ENCODE data around the gene TAP2. TPM values are rescaled to one million over a fixed set of nuclear protein-coding genes. Genes with fewer than 3 reads are reported as not detected.

Gene TAP2
- total RNA-seq, 1 donor from 2014 or later: 24.2 TPM

DNA sequence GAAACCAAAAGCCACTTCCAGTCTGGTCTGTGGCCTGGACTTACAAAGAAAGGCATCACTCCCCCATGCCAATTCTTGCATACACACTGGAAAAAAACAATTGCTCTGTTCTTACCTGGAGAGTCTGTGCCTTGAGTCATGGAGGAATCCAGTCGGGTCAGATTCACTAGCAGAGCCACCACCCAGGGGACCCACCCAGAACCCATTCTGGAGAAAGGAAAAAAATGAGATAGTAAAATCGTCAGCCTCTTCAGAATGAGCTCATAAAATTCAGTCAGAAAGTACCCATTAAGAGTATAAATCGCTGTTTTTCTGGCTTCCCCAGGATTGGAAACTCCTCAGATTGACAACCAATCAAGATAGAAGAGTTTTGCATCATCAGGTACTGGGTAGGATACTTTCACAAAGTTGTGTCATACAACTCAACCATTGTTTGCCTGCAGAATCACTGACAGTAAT lies 21.8 kb downstream of the TAP2 start, which contains the start of gene HLA-DOB:
HLA-DOB (minus strand) TSS at position 257 of the 459 bp plus-strand sequence; CDS start at position 206, 51 bp downstream.
- no peak for TF ChIP-seq CTCF (IDR thresholded peaks at IDR 0.05; ENCODE audit: unreplicated experiment)
- Mint-ChIP-seq H3K27me3 (ENCODE audit: low read depth) (peaks cover 15% of the 10 kb centered on the region), H3K9me3 (peaks cover 4% of the 10 kb centered on the region), H3K27ac (no peak within 1 kb of the TSS), H3K36me3 (no peaks in the 10 kb centered on the region), H3K4me1 (peaks cover 2% of the 10 kb centered on the region), H3K4me3 (no peak within 1 kb of the TSS)
- DNase-seq (ENCODE audit: low spot score in 2 of 2, unreplicated experiment in 2 of 2): no peak

GRCh38 chr6:32815996-32816395 lies 22.5 kb downstream of the TAP2 start:
- Mint-ChIP-seq H3K27me3 (ENCODE audit: low read depth) (peaks cover 15% of the 10 kb centered on the region), H3K36me3 (no peaks in the 10 kb centered on the region), H3K4me1 (peaks cover 2% of the 10 kb centered on the region), H3K9me3 (peaks cover 4% of the 10 kb centered on the region), H3K27ac (no peak overlapping the region), H3K4me3 (no peak overlapping the region)
- TF ChIP-seq CTCF (IDR thresholded peaks at IDR 0.05; ENCODE audit: unreplicated experiment): no peak
- DNase-seq (ENCODE audit: low spot score in 2 of 2, unreplicated experiment in 2 of 2): no peak

DNA sequence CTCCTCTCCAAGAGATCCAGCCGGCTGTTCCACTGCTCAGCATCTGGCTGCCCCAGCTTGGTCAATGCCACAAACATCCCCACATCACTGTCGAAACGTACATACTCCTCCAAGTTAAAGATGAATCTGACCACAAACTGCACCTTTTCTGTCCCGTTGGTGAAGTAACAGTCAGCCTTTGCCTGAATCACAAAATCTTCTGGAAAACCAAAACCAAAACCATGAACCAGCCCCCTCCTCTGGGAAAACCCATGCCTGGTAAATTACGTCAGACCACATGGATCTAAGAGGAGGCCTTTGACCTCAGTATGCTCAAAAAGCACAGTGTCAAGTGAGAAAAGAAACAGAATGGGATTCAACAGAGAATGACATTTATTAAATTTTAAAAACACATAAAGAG lies 23.4 kb downstream of the TAP2 start:
- no peak for DNase-seq (ENCODE audit: low spot score in 2 of 2, unreplicated experiment in 2 of 2)
- no peak for TF ChIP-seq CTCF (IDR thresholded peaks at IDR 0.05; ENCODE audit: unreplicated experiment)
- Mint-ChIP-seq H3K27ac (no peak overlapping the region), H3K36me3 (no peaks in the 10 kb centered on the region), H3K4me1 (peaks cover 2% of the 10 kb centered on the region), H3K9me3 (peaks cover 4% of the 10 kb centered on the region), H3K4me3 (no peak overlapping the region), H3K27me3 (ENCODE audit: low read depth) (peaks cover 20% of the 10 kb centered on the region)

GRCh38 chr6:32814145-32814544 lies 24.4 kb downstream of the TAP2 start:
- Mint-ChIP-seq H3K4me1 (peaks cover 2% of the 10 kb centered on the region), H3K9me3 (peaks cover 4% of the 10 kb centered on the region), H3K27ac (no peak overlapping the region), H3K27me3 (ENCODE audit: low read depth) (peaks cover 21% of the 10 kb centered on the region), H3K4me3 (no peak overlapping the region), H3K36me3 (no peaks in the 10 kb centered on the region)
- TF ChIP-seq CTCF (IDR thresholded peaks at IDR 0.05; ENCODE audit: unreplicated experiment): no peak
- no peak for DNase-seq (ENCODE audit: low spot score in 2 of 2, unreplicated experiment in 2 of 2)

GRCh38 chr6:32809171-32809570 lies 29.4 kb downstream of the TAP2 start:
- TF ChIP-seq CTCF (IDR thresholded peaks at IDR 0.05; ENCODE audit: unreplicated experiment): no peak
- H3K4me3 Mint-ChIP-seq: no peak overlapping the region
- no peaks in the 10 kb centered on the region for H3K4me1 Mint-ChIP-seq
- H3K27ac Mint-ChIP-seq: no peak overlapping the region
- DNase-seq (ENCODE audit: low spot score in 2 of 2, unreplicated experiment in 2 of 2): no peak
- H3K9me3 Mint-ChIP-seq: no peaks in the 10 kb centered on the region
- H3K27me3 Mint-ChIP-seq (ENCODE audit: low read depth): peaks cover 49% of the 10 kb centered on the region
- H3K36me3 Mint-ChIP-seq: no peaks in the 10 kb centered on the region

Measured in mesothelial cell of epicardium (in vitro differentiated cells).